ENCODE measurements around the gene ROMO1.
A peak's percentile ranks its signal among the peaks of the same experiment; 100 is the strongest.

The ROMO1 gene

DNA sequence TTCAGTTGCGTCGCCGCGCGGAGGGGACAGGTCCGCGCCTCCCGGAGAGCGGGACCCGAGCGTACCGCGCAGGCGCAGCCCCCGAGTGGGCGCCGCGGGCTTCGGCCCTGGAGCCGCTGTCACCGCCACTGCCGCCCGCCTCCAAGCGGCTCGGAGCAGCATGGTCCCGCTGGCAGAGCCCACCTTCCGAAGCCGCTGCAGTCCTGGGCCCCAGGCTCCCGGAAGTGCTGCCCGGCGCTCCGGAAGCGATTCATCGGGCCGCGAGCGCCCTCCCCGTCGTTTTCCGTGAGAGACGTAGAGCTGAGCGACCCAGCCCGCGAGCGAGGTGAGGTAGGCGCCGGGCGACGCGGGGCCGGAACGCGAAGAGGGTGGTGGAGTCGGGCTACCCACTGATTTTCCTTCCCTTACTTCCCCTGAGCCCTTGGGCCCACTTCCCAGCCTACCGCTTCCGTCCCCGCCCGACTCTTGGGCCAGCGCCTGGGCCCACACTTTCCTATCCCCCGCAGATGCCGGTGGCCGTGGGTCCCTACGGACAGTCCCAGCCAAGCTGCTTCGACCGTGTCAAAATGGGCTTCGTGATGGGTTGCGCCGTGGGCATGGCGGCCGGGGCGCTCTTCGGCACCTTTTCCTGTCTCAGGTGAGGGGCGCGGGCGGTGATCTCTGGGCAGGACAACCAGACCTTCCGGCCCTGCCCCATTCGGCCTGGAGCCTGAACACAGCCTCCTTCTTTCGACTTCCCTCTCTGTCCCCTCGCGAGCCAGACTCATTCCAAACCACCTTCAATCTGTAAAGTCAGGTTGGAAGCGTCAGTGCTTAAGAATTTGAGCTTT, at the start of gene ROMO1, which contains the start of gene NFS1:
ROMO1 (plus strand) TSS at position 279 of the 830 bp plus-strand sequence; CDS start at position 507, 228 bp downstream.
NFS1 (minus strand) TSS at position 226 of the 830 bp plus-strand sequence; CDS start at position 162, 64 bp downstream.
- peak; percentile 66 to 75 for DNase-seq (ENCODE audit: low read depth in 2 of 2)

DNA sequence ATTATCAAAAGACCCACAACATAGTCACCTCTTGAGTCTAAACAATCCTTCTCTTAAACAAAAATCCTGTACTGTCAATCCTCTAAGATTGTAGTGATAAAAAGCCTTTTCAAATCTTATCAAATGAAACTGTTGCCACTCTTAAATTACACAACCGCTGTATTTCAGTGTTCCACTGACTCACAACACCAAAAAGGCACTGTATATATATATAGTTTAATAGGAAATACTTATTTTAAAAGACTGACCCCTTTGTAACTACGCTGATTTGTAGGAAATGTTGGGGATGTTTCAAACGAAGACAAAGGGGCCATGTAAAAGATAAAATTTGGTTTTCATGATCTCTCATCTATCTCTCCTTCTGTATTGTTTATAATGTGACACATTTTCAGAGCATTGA, 48.6 kb upstream of the ROMO1 start:
- DNase-seq (ENCODE audit: low read depth in 2 of 2): no peak

DNA sequence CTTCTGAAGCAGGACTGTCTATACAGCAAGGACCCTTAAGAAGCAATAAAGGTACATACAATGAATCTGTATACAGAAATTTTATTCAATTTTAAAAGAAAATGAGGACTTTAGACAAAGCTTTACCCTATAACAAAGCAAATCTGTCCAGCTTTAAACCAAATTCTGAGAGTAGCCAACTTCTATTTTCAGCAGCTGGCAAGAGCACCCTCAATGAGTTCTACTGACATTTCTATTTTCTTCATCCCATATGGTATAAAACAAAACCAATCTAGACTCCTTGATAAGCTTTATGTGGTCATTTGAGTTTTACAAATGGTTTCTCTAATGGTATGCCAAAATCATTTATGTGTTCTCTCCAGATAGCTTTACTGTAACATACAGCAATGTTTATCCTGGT, 47.2 kb upstream of the ROMO1 start:
- DNase-seq (ENCODE audit: low read depth in 2 of 2): no peak

DNA sequence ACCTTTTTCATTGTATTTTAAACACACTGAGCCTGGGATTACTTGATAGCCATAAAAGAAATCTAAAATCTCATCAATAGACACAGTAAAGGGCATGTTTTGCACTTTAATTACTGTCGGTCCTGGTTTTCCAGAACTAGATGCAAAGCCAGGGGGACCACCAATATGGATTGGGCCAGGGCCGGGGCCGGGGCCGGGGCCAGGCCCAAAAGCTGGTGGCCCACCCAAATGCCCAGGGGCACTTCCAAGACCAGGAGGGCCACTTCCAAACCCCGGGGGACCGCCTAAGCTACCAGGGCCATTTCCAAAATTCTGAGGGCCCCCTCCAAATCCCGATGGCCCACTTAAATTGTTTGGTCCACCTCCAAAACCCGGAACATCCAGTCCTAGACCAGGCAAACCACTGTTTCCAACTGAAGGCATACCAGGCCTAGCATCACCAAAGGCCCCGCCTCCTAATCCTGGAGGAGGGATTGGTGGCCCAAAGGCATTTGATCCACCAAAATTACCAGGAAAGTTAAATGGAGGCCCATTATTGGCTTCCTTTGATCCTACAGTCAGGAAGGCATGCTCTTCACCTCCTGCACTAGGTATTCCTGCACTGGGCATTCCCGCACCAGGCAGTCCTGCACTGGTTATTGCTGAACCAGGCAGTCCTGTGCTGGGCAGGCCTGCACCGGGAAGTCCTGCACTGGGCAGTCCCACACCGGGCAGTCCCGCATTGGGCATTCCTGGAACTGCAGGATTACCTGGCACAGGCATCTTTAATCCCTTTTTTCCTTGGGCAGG, 46.4 kb upstream of the ROMO1 start:
- no peak for DNase-seq (ENCODE audit: low read depth in 2 of 2)

DNA sequence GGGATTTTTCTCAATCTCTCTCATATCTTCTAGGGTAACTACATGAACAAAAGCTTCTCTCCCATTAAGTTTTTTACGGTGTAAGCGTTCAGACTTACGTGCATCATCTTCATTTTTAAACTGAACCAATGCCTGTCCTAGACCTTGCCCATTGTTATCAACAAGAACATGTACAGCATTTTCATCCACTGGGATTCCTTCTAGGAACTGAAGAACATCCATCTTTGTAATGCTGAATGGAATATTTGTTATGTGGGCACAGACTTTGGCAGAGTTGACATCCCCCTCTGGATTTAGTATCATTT, 45.8 kb upstream of the ROMO1 start:
- DNase-seq (ENCODE audit: low read depth in 2 of 2): no peak

DNA sequence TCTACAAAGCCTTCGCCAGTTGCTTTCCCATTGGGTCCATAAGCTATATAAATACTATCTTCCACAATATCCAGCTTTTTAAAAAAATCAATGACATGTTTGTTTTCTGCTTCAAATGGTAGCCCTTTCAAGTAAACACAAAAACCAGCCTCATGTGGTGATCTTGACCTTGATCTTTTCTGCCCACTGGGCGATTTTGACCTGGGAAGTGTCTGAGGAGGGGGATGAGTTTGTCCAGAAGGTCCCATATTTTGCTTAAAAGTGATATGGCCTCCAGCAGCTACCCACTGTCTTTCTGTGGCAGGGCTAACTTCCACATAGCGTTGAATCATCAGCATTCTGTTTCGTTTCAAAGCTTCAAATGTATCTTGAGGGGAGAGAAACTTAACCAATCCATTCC, 45.3 kb upstream of the ROMO1 start:
- no peak for DNase-seq (ENCODE audit: low read depth in 2 of 2)

DNA sequence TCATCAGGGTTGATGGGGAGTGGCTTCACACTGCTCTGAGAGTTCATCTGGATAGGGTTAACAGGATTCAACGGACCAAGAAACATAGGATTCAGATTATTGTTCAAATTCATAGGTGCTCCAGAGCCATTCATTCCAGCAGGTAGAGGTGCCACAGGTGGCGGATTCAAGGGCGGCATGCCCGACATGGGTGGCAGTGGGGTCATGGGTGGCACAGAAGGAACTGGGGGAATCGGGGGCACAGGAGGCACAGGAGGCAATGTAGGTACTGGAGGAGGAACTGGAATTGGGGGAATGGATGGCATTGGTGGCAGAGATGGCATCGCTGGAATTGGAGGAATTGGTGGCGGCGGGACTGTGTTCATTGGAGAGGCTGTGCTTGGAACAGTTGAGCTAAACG, 44.8 kb upstream of the ROMO1 start:
- no peak for DNase-seq (ENCODE audit: low read depth in 2 of 2)

DNA sequence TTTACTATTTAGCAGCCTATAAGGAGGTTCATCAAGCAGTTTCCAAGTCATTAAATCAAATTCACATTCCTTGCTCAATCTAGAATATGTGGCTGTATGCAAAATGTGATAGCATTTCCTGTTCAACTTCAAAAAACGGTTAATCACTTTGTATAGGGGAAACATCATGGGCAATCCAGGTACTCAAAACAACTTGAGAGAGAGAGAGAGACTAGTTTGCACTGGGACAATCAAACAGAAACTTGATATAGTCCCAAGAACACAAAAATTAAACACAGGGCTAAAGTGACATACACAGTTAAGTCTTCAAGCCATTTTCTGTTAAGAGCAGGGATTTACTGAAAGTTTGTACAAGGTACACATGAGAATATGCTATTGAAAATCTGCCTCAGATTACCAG, 41.9 kb upstream of the ROMO1 start:
- DNase-seq (ENCODE audit: low read depth in 2 of 2): no peak

DNA sequence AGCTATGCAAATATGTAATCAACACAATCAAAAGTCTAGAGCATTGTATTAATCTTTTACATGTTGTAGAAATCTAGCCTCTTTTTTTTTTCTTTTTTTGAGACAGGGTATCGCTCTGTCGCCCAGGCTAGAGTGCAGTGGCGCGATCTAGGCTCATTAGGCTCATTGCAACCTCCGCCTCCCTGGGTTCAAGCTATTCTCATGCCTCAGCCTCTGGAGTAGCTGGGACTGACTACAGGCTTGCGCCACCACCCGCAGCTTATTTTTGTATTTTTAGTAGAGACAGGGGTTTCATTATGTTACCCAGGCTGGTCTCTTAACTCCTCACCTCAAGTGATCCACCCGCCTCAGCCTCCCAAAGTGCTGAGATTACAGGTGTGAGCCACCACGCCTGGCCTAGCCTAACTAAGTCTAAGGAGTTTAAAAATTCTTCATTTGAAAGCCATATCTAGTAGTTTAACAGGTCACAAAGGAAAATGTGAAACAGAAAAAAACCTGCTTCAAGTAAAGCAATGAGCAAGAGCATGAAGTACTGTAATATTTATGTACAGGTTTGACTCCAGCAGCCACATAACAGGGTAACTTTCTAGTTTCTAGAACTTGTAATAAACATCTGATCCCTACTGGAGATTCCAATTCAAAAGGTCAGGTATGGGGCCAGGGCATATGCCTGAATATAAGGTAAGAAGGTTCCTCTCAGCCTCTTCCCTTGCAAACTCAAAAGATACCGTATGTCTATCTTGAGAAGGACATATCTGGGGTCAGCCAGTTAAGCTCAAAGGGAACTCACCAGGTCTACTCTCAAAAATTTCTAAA, 38.9 kb upstream of the ROMO1 start:
- DNase-seq (ENCODE audit: low read depth in 2 of 2): no peak

DNA sequence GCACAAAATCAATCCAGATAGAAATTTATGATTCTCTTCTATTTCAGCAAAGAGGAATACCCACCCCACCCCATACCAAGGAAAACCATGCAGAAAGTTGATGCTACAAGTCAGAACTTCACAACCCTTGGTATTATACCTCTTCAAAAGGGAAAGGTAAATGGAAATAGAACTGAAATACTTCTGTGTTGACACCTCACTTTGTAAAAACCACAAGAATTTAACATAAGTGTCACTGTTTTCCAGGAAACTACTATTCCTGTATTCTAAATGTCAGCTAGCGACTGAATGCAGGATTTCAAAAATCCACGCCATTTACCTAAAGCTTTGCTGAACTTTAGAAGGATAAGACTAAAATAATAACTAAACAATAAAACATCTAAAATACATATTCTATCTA, 38.2 kb upstream of the ROMO1 start:
- DNase-seq (ENCODE audit: low read depth in 2 of 2): no peak

DNA sequence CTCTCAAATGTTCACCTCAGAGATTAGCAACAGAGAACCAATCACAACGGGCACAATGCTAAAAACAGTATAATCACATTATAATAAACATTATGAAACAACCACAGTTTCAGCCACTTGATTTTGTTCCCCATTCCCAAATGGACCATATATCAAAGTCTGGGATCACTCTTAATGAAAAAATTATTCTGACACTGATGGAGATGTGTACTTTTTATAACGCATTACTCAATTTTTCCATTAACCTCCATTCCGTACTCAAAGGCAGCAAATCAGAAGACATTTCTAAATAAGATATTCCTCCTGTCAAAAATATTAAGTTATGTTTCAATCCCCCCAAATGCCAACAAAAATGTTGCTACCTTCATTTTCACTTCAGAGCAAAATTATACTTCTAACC, 37.3 kb upstream of the ROMO1 start:
- no peak for DNase-seq (ENCODE audit: low read depth in 2 of 2)

DNA sequence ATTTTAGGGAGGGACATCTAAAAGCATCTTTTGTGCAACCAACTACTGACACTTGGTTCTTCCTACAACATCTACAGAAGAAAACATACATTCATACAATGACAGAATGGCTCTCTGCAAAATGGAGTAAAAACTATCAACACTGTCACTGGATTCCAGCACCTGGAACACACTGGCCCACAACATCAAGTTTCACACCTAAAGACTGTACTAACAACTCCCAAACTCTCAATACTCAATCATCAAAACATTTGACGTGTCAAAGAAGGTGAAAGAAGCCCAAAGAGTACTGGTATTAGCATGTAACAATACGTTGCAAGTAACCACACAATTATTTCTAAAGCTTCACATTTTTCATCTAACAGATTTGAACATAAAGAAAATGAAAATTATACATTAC, 36.7 kb upstream of the ROMO1 start:
- no peak for DNase-seq (ENCODE audit: low read depth in 2 of 2)

DNA sequence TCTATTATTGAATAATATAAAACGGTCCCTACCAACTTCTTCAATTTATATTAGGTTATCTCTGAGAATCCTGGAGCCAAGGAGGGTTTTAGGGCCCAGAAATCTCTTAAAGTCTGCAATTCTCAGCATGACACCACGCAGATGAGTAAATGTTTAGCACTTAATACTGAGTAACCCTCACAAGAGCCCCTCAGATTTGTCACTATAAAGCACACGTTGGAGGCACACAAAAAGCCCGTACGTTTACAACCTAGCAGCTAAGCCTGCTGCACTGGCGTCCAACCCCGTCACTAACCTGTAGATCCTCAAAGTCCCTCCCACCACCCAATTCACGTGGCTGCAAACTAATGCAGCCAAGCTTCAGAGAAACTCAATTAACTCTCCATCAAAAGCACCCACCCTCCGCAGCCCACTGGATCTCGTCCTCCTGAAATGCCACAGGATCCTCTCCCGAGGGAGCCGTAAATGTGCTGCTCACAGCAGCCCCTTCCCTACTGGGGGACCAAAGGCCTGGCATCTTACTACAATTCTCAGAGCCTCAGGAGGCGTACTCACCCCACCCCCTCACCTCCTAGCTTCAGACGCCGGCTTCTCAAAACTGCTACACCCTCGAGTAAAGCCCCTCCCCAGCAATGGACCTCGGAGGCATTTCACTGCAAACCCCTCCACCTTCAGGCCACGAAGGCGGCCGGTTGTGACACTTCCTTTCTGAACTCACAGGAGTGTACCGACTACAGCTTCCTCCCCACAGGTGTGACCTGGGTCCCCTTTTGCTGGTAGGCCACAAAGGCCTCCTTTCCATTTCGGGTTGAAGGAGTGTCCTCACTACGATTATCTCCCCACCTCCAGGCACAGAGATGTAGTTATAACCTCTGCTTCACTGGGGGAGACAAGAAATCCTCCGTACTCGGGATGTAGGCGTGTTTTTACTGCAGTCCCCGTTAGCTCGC, 35.4 kb upstream of the ROMO1 start:
- peak; percentile 22 to 42 for DNase-seq (ENCODE audit: low read depth in 2 of 2)

DNA sequence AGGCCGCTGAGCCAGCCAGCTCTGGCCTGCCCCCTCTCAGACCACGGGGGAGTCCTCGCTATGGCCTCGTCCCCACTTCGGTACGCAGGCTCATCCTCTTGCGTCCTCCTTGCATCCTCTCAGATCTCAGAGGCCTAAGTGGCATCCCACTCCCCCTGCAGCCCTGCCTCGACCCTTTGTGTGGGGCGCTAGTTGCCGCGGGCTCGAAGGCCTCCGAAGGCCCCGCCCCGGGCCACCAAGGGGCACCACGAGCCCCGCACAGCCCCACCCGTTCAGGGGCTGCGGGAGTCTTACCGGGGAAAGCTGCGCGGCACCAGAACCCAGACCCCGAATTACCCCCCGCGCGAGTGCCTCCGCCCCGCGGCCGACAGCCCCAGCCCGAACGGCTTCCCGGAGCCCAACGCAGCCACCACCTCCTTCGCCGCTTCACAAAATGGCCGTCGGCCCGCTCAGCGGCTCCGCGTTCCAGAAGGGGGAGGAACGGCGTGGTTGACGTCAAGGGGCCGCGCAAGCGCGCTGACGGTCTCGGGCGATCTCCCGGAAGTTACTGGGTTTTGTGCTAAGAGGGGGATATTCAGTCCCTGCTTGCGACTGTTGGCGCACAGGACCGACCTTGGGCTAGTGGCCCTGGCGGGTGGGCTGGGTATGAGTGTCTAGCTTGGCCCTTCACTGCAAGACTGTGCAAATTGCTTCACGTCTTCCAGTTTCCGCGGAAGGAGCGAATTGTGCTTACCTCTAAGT, 34.6 kb upstream of the ROMO1 start, which contains the start of the genes CPNE1 and RBM12:
CPNE1 (minus strand) TSS at position 435 of the 741 bp plus-strand sequence. CDS start 31,977 bp downstream, outside the sequence.
RBM12 (minus strand) TSS at position 435 of the 741 bp plus-strand sequence. CDS start 9,578 bp downstream, outside the sequence.
- peak; percentile 85 to 86 for DNase-seq (ENCODE audit: low read depth in 2 of 2)

DNA sequence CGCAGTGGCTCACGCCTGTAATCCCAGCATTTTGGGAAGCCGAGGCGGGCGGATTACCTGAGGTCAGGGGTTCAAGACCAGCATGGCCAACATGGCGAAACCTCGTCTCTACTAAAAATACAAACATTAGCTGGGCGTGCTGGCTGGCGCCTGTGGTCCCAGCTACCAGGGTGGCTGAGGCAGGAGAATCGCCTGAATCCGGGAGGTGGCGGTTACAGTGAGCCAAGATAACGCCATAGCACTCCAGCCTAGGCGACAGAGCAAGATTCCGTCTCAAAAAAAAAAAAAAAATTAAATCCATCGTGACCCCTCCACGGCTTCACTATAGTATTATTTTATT, 33.3 kb upstream of the ROMO1 start:
- no peak for DNase-seq (ENCODE audit: low read depth in 2 of 2)

DNA sequence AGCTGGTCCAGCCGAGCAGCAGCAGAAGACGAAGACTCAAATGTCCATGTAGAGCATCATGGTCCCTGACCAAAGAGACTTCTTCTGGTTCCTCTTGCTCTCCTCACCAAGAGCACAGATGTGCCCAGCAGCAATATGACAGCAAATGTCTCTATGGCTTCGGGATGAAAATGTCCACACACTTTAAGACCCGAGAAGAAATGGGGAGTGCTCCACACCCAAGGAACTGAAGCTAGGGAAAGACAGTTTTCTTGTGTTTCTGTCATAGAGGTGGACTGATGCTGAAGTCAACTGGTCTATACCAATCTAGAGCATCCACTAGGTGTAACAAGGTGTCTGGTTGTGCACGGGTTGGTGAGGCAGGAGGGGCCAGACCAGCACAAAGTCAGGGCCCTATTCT, 30.0 kb upstream of the ROMO1 start:
- DNase-seq (ENCODE audit: low read depth in 2 of 2): no peak

DNA sequence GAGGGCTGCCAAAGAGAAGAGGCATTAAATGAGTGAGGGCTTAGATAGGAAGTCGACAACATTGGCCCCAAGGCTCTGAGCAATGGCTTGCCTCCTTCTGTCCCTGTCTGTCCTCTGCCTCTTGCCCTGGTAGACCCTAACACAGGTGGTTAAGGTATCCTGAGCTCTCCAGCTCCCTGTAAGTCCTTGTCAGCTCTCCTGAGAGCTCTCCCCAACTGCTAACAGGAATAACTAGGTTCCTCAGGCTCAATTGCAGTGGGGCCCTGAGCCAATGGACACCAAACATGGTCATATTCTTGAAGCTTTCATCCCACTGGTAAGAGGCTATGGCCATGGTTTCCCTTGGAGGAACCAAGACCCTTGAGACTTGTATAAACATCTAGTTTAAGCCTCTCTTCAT, 29.5 kb upstream of the ROMO1 start:
- DNase-seq (ENCODE audit: low read depth in 2 of 2): no peak

DNA sequence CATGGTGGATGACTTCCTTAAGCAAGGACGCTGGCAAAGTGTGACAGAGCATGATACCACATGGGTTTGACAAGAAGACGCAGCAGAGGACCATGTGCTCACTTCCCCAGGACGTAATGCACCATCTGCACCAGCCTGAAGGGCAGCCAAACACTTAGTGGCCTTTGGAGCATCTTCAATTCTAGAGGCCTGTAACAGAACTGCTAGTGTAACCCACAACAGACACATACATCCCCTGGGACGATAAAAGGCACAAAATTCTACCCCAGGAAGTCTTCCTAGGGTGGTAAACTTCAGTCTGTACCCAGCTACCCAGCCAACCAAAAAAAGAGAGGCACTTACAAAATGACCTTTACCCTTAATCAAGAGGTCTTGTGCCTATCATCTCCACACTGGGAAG, 25.3 kb upstream of the ROMO1 start:
- DNase-seq (ENCODE audit: low read depth in 2 of 2): no peak

DNA sequence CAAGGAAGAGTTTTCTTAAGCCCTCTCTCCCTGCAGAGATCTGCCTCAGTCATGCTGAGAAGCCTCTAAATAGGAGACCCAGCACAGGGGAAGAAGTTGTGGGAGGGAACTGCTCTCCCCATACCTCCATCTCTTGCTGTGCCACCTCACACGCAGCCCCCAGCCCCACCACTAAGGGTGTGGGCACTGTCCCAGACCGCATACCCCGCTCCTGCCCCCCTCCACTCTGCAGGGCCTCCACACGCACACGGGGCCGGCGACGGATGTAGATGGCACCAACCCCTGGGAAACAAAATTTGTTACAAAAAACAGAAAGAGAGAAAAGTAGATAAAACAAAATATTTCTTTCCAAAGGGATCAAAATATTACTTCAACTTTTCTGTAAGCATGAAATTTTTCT, 24.3 kb upstream of the ROMO1 start:
- DNase-seq (ENCODE audit: low read depth in 2 of 2): no peak

DNA sequence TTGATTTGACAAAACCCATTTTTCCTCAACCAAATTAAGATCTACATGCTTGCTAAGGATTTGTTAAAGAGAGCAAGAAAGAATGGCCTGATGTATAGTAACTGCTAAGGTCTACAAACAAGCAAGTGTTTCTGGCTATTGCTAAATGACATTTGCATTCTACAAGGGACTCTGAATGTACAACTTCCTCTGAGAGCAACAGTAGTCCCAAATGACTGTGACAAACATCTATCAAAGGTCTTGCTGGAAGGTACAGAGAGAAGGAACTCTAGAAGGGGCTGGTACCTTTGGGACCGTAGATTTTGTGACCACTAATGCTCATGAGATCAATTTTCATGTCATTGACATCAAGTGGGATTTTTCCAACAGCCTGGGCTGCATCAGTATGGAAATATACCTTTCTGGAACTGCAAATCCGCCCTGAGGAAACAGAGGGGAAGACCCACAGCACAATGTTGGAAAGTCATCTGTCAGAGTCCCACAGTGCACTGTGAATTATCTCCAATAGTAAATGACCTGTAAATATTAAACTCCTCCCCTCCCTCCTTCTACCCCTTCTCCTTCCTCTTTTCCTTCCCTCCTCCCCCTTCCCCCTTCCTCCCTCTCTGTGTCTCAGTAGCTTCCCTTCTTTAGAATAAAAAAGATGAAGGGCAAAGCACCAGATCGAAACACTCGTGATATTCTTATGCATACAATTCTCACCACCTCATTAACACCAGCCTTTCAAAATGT, 18.6 kb upstream of the ROMO1 start:
- DNase-seq (ENCODE audit: low read depth in 2 of 2): no peak

All from stimulated activated CD8-positive, alpha-beta memory T cell treated with anti-CD3 and anti-CD28 coated beads, Interleukin-2, amount 100 ng/mL, for 1 hour (primary cell).